Thyroid gland (tissue), 4 donors: ENCODE measurements around the gene GDF15. TPM values are rescaled to one million over a fixed set of nuclear protein-coding genes. Genes with fewer than 3 reads are reported as not detected.

Experiments
- DNase-seq, 2 donors: peaks; one replicate each; pipeline ENCODE4 v3.0.0-alpha.2; 2019
- H3K27ac ChIP-seq, 3 donors: fragments of 200-600 bp; sonication (generic); 1 replicate in 2 of 3; 2 replicates in 1 of 3; pipeline ENCODE4 v1.5.1; 2016 to 2019; ENCODE audit warnings: mild to moderate bottlenecking in 1 of 3, moderate library complexity in 1 of 3
- H3K27me3 ChIP-seq: fragments of 200-600 bp; sonication (generic); one replicate; pipeline ENCODE4 v1.5.1; 2019
- H3K36me3 ChIP-seq, 2 donors: fragments of 200-600 bp; sonication (generic); one replicate each; pipeline ENCODE4 v1.5.1; 2016 to 2019
- H3K4me1 ChIP-seq, 2 donors: fragments of 200-600 bp; sonication (generic); one replicate each; pipeline ENCODE4 v1.5.1; 2017 to 2019
- H3K4me3 ChIP-seq, 3 donors: fragments of 200-600 bp; sonication (generic); replicated peaks in 1 of 3; 1 replicate in 2 of 3; 2 replicates in 1 of 3; pipeline ENCODE4 v1.5.1; 2016; ENCODE audit warnings: mild to moderate bottlenecking in 1 of 3
- H3K9me3 ChIP-seq: fragments of 200-600 bp; sonication (generic); one replicate; pipeline ENCODE4 v1.5.1; 2017
- CTCF ChIP-seq, 6 experiments: fragments of 200-600 bp in 3 of 6; fragments of 450-650 bp in 3 of 6; sonication (generic) in 3 of 6; IDR thresholded peaks; one replicate each; pipeline ENCODE4 v1.5.1; 2016 to 2019; ENCODE audit warnings: antibody characterized with exemption in 6 of 6, mild to moderate bottlenecking in 2 of 6, inconsistent platforms in 1 of 6, moderate library complexity in 1 of 6
- POLR2A ChIP-seq, 2 donors: fragments of 450-650 bp; IDR thresholded peaks; one replicate each; pipeline ENCODE4 v1.6.1; 2017; ENCODE audit warnings: antibody characterized with exemption in 2 of 2, mild to moderate bottlenecking in 2 of 2, moderate library complexity in 1 of 2
- WGBS, 2 donors: methylation state at CpG; one replicate each; pipeline ENCODE4 v1.1.5; 2017; 5-methylcytosine and 5-hydroxymethylcytosine counted together
- intact Hi-C: fragments of 100-400 bp; cut with DNase I; formaldehyde crosslinking; loops from one replicate; pipeline ENCODE4 v1.15.1; 2023
- total RNA-seq, 4 donors: library from RNA; depleted of rRNA; stranded (reverse); fragments of >200 nt; gene quantifications; one replicate each; pipeline ENCODE4 v1.2.3, GENCODE V29; 2016

Gene GDF15
- total RNA-seq, 4 donors from 2014 or later = 3.7 to 9.9 (median 5.1) TPM; not detected in 1

- Histone ChIP-seq H3K4me3 (peak overlapping the region; percentile 53 to 97 (median 75)), H3K27me3 (no peaks in the 10 kb centered on the region), H3K9me3 (no peaks in the 10 kb centered on the region), H3K27ac (peak overlapping the region; percentile 49 to 68 (median 55)), H3K4me1 (peaks cover 4 to 12% of the 10 kb centered on the region in 2 donors), H3K36me3 (no peaks in the 10 kb centered on the region)
- intact Hi-C loops = no loop called here
- peak; percentile 56 to 65 for DNase-seq
- 0 to 2% methylated on average over 1 to 16 of the region's 18 CpGs for WGBS, 2 donors
- peak in 1 of 2 donors; percentile 37 for TF ChIP-seq POLR2A (IDR thresholded peaks at IDR 0.05)
- TF ChIP-seq CTCF (IDR thresholded peaks at IDR 0.05) = no peak
These were observed 44.7 kb upstream of the GDF15 start for GRCh38 chr19:18340990-18341868.

- H3K4me1 ChIP-seq = peaks cover 4 to 12% of the 10 kb centered on the region in 2 donors
- DNase-seq = no peak
- no peaks in the 10 kb centered on the region for H3K36me3 ChIP-seq
- intact Hi-C loops = no loop called here
- H3K4me3 ChIP-seq = no peak overlapping the region
- H3K27ac ChIP-seq = no peak overlapping the region
- H3K9me3 ChIP-seq = no peaks in the 10 kb centered on the region
- WGBS, 2 donors = 87 to 88% methylated on average over 8 of the region's 8 CpGs
- TF ChIP-seq CTCF (IDR thresholded peaks at IDR 0.05) (no peak), POLR2A (IDR thresholded peaks at IDR 0.05) (no peak)
- no peaks in the 10 kb centered on the region for H3K27me3 ChIP-seq
These were observed 43.8 kb upstream of the GDF15 start for GRCh38 chr19:18342090-18342632.

- Histone ChIP-seq H3K4me3 (no peak overlapping the region), H3K27ac (no peak overlapping the region), H3K4me1 (peaks cover 4 to 12% of the 10 kb centered on the region in 2 donors), H3K36me3 (no peaks in the 10 kb centered on the region), H3K9me3 (no peaks in the 10 kb centered on the region), H3K27me3 (no peaks in the 10 kb centered on the region)
- 68 to 79% methylated on average over 13 of the region's 13 CpGs for WGBS, 2 donors
- intact Hi-C loops = no loop called here
- TF ChIP-seq CTCF (IDR thresholded peaks at IDR 0.05) (no peak), POLR2A (IDR thresholded peaks at IDR 0.05) (no peak)
- DNase-seq = no peak
These were observed 41.4 kb upstream of the GDF15 start for GRCh38 chr19:18344582-18344950.

- no peak overlapping the region for H3K27ac ChIP-seq
- H3K36me3 ChIP-seq = no peaks in the 10 kb centered on the region
- TF ChIP-seq POLR2A (IDR thresholded peaks at IDR 0.05) = no peak
- no peak for TF ChIP-seq CTCF (IDR thresholded peaks at IDR 0.05)
- peaks cover 0 to 6% of the 10 kb centered on the region in 2 donors for H3K4me1 ChIP-seq
- no peak overlapping the region for H3K4me3 ChIP-seq
- 97% methylated on average over 6 of the region's 6 CpGs for WGBS, 2 donors
- no peak for DNase-seq
- intact Hi-C loops = no loop called here
- no peaks in the 10 kb centered on the region for H3K27me3 ChIP-seq
- no peaks in the 10 kb centered on the region for H3K9me3 ChIP-seq
These were observed 40.7 kb upstream of the GDF15 start for GRCh38 chr19:18345296-18345695.

- DNase-seq = no peak
- intact Hi-C loops = no loop called here
These were observed 39.9 kb upstream of the GDF15 start for GRCh38 chr19:18346091-18346490.

More at GRCh38 chr19:18346091-18346490, 39.9 kb upstream of the GDF15 start:
- Histone ChIP-seq H3K4me3 (no peak overlapping the region), H3K27ac (no peak overlapping the region), H3K9me3 (no peaks in the 10 kb centered on the region), H3K27me3 (no peaks in the 10 kb centered on the region), H3K4me1 (peaks cover 0 to 6% of the 10 kb centered on the region in 2 donors), H3K36me3 (no peaks in the 10 kb centered on the region)
- WGBS, 2 donors = 80 to 85% methylated on average over 8 of the region's 8 CpGs
- TF ChIP-seq POLR2A (IDR thresholded peaks at IDR 0.05) = no peak
- TF ChIP-seq CTCF (IDR thresholded peaks at IDR 0.05) = no peak
